HG02884 (cell line): Measurements from ENCODE around the gene CKAP4.

Experiments
- ATAC-seq: cut with Tn5 transposase; IDR thresholded peaks from one replicate; pipeline ENCODE4 v1.9.1; 2021; ENCODE audit warnings: mild to moderate bottlenecking, moderate library complexity; ENCODE audit not compliant: unreplicated experiment

Gene CKAP4

DNA sequence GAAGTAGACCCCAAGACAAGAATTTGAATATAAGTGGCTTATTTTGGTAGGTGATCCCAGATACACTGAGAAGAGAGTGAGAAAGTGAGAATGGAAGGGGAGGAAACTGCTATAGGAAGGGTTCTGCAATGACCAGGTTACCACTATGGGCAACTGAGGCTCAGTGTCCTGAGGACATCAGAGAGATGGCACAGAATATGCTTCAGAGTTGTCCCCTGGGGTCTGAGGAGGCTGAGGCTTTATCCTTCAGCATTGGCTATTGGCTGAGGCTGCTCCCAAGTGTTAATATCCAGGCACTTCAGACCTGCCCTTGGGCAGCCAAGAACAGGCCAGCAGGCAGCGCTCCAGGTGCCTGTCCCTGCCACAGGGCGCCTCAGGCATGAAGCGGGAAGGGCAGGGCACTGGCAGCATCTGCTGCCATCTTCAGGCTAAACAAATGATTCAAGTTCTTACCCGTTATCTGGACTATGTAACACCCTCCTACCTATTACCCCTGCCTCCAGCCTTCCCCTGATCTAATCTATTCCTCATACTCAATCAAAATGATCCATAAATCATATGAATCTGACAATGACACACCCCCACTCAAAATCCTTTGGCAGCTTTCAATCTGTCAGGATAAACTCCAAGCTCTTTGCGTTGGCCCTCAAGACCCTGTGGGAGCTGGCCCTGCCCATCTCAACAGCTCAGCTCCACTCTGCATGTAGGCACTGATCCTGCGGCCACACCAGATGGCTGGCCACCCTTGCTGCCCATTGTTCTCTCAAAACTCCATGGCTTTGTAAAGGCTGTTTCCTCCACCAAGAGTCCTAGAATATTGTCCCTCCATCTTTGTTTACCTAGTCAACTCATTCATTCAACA, 42.4 kb downstream of the CKAP4 start:
- no peak for ATAC-seq

DNA sequence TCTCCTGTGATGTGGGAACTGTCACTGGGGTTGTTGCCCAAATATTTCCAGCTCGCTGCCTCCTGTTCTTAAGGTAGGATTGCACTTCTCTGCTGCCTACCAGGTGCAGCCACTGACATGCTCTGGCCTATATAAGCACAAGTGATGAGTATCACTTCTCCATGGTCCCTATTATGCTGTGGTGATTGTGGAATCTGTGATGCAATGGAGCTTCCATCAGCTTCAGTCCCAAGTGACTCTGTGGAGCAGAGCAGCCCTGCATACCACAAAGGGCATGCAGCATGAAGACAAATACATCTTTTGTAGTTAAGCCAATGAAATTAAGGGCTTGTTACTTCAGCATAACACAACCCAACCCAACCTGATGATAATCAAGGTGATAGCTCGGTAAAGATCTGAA, 43.5 kb downstream of the CKAP4 start:
- ATAC-seq: no peak

DNA sequence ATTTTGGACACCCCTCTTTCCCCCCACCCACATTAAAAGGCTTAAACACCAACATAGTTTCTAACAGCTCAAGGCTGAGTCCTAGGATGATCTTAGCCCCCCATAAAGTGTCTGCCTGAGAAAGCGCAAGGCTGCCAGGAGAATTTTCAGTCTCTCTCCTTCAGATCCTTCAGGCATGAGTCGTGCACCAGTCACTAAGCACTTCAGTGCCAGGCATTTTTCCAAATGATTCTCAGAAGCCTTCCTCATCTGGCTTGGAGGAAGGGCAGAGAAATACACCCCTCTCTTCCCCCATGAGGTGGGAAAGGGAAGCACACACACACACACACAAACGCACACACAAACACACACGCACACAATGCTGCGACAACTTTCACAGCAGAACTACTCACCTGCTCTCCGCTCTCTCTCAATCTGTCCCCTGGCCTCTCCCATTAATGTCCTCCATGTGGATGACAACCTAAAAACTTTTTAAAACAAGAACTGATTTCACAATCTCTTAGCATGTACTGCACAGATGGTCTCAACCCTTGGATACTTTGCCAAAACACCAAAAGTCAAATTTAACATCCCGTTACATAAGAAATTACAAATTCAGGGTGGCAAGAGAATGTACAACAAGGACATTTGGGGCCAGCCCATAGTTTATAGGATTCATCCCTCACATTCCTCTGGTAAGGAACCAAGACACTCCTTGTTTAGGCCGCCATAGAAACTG, 49.8 kb downstream of the CKAP4 start:
- ATAC-seq: no peak

- ATAC-seq: no peak
Measured at GRCh38 chr12:106195621-106196027, 52.2 kb downstream of the CKAP4 start.

DNA sequence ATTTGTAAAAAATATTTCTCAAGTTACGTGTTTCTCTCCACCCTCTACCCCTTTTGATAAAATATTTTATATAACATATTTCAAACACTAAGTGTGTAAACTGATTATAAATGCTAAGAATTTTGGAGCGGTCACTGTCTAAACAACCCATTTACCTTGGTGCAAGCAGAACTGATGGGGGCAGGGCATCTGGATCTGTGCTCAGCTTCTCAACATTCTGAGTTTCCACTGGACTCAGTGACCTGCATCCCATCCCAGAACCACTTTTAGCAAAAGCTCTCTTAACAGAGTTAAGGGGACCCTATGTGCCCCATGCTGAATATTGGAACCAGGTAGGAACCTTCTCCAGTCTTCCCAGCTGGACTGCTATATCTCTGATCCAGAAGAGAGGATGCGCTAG, 53.5 kb downstream of the CKAP4 start:
- ATAC-seq: no peak

DNA sequence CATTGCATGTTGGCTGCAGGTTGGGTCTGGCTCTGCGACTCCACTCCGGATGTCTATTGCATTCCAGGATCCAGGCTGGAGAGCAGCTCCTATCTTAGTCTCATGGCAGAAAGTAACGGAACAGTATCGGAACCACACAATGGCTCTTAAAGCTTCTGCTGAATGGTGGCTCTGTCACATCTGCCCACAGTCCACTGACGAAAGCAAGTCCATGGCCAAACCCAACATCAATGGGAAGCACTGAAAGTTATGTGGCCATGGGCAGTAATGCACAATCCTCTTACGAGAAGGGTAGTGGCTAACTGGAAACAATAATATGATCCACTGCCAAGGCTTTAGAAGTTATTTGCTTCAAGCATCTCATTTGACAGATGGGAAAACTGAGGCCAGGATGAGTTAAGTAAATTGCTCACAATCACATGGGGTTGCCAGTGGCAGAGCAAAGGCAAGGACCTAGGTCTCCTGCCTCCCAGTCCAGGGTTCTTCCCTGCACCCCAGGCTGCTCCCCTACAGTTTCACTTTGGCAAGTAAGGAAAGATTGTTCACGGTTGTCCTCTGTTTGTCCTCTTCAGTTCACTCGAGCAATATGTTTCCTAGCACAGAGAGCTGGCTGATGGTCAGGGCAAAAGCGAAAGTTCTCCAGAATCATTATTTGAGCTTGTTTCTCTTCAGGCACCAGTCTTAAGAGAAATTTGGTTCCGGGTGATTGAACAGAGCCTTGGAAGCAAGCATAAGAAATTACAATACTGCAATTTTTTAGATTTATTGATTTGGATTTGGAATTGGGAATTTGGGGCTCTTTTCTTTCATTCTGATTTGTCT, 54.2 kb downstream of the CKAP4 start:
- ATAC-seq: no peak

DNA sequence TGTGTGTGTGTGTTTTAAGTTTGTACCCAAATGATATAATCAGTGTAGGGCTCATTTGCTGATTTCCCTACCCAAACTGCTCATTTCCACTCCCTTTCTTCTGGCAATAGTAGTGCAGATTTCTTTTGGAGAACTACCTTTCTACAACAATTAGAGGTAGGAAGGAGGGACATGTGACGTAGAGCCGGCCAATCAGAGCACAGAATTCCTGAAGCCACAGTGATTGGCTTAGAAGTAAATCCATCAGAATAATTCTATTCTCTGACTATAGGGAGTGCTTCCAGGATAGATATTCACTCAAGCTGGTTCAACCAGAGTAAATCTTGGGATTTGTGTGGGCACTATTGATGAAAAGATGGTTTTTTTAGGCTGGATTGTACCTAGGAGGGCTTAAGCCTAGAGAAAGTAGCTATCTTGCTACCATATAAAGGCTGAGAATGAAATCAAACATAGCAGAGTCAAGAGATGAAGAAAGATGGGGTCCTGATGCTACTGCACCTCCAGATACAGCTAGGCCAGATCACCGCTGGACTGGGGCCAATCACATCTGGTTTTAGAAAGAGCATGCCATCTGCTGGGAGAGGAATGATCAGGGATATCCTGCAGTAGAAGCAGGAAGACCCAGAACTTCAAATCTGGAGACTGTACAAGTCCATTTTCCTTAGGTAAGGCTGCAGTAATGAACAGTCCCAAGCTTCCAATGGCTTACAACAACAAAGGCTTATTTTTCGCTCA, 55.0 kb downstream of the CKAP4 start:
- ATAC-seq: no peak

DNA sequence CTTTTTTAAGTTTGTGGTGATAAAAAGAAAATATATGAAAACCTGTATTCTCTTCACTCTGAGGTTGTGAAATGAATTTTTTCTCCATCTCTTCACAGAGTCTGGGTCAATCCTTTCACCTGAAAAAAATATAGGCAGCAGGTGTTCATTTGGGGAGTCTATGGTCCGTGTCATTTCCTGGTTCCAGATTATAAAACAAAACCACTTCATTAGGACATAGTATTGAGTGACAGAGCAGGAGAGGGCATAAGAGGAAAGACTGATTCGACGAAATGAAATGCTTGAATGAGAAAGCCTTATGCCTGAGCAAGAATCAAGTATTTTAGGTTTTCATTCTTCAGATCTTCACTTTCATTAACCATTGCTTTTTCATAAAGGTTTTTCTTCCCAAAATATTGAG, 57.2 kb downstream of the CKAP4 start:
- ATAC-seq: no peak

GRCh38 chr12:106189341-106189740, 58.5 kb downstream of the CKAP4 start:
- ATAC-seq: no peak

DNA sequence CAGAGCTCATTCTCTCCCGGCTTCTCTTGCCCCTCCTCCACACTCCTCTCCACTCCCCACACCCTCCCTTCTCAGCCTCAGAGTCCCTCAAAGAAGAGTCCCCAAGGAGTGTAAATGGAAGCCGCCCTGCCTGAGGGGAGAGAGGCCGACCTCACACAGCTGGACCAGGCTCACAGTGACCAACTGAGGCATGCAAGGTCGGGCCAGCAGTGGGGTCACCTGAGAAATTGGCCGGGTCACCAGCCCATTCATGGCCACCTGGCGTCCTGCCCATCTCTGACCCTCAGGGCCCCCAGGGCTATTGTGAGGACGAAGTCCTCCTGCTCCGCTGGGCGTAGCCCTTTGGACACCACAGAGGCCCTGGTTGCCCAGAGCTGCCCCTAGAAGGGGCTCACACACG, 59.6 kb downstream of the CKAP4 start:
- no peak for ATAC-seq
